ENCODE measurements around the gene PIP4K2C. TPM values are rescaled to one million over a fixed set of nuclear protein-coding genes. Genes with fewer than 3 reads are reported as not detected.

PIP4K2C gene
- total and polyA plus RNA-seq, 10 of the 15 experiments (the other 5 are each of a cell fraction or from before 2014, with no cell fraction given) = 4.8 to 25.1 (median 14.9) TPM

- POLR2A ChIA-PET = no interaction called here
- RAD21 ChIA-PET (ENCODE audit: unreplicated experiment) = no interaction called here
- Histone ChIP-seq H3K9ac (ENCODE audit: control insufficient read depth, insufficient read depth, low read length) (no peak overlapping the region), H3K27ac (ENCODE audit: control insufficient read depth, insufficient read depth) (no peak overlapping the region), H3K4me1 (ENCODE audit: control insufficient read depth, insufficient read depth, low read length) (no peaks in the 10 kb centered on the region), H4K20me1 (ENCODE audit: control insufficient read depth, insufficient read depth) (no peaks in the 10 kb centered on the region), H2AFZ (ENCODE audit: control insufficient read depth, low read depth, low read length) (no peak overlapping the region), H3K4me3 (no peak overlapping the region), H3K36me3 (ENCODE audit: control insufficient read depth in 2 of 2, insufficient read depth in 2 of 2, low read length in 1 of 2) (no peaks in the 10 kb centered on the region), H3K4me2 (ENCODE audit: control insufficient read depth, insufficient read depth) (no peak overlapping the region), H3K9me3 (replicated peaks; ENCODE audit: control insufficient read depth, insufficient read depth, low read length) (no peaks in the 10 kb centered on the region), H3K79me2 (ENCODE audit: control insufficient read depth, insufficient read depth, low read length) (no peaks in the 10 kb centered on the region), H3K27me3 (replicated peaks in 1 of 2; ENCODE audit: control insufficient read depth in 2 of 2, insufficient read depth in 2 of 2, low read length in 1 of 2) (no peaks in the 10 kb centered on the region)
- in situ Hi-C loops (cut with MboI) (no loop called here), intact Hi-C loops (cut with micrococcal nuclease; ENCODE audit: unreplicated experiment) (no loop called here)
- ATAC-seq (no peak), FAIRE-seq (no peak), DNase-seq (ENCODE audit: low read depth, low spot score) (no peak)
- CTCF ChIA-PET = interaction anchor here (4.3 kb wide), 1 partner anchor 22 kb away, joined by 19 read pairs; no protein-coding TSS in a partner anchor
- BruUV-seq (replicated peaks) = no TSS peak
- SMC1A ChIA-PET (ENCODE audit: uncharacterized antibody, unreplicated experiment) = interaction anchor here (1.0 kb wide), 1 partner anchor 8 kb away, joined by 3 read pairs; no protein-coding TSS in a partner anchor
- WGBS (ENCODE audit: insufficient coverage, insufficient replicate concordance, low lambda C conversion rate, missing lambda C conversion rate) = 34% methylated on average over 2 of the region's 2 CpGs
- TF ChIP-seq KAT2A (conservative IDR thresholded peaks at IDR 0.05; ENCODE audit: control insufficient read depth, low read depth, low read length) (no peak), E2F8 (IDR thresholded peaks at IDR 0.05; ENCODE audit: low read depth, partially characterized antibody) (no peak), SREBF2 (IDR thresholded peaks at IDR 0.05; ENCODE audit: low read length) (no peak), TBL1XR1 (IDR thresholded peaks at IDR 0.05; ENCODE audit: low read depth, low read length) (no peak), MTA3 (IDR thresholded peaks at IDR 0.05; ENCODE audit: borderline replicate concordance, low read length) (no peak), SUPT20H (IDR thresholded peaks at IDR 0.05; ENCODE audit: borderline replicate concordance, control insufficient read depth, low read depth, low read length) (no peak), RELB (IDR thresholded peaks at IDR 0.05; ENCODE audit: low read depth) (no peak)
- TF ChIP-seq, protein P1, sequence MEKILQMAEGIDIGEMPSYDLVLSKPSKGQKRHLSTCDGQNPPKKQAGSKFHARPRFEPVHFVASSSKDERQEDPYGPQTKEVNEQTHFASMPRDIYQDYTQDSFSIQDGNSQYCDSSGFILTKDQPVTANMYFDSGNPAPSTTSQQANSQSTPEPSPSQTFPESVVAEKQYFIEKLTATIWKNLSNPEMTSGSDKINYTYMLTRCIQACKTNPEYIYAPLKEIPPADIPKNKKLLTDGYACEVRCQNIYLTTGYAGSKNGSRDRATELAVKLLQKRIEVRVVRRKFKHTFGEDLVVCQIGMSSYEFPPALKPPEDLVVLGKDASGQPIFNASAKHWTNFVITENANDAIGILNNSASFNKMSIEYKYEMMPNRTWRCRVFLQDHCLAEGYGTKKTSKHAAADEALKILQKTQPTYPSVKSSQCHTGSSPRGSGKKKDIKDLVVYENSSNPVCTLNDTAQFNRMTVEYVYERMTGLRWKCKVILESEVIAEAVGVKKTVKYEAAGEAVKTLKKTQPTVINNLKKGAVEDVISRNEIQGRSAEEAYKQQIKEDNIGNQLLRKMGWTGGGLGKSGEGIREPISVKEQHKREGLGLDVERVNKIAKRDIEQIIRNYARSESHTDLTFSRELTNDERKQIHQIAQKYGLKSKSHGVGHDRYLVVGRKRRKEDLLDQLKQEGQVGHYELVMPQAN (conservative IDR thresholded peaks at IDR 0.05) = no peak
- TF ChIP-seq, protein P2, sequence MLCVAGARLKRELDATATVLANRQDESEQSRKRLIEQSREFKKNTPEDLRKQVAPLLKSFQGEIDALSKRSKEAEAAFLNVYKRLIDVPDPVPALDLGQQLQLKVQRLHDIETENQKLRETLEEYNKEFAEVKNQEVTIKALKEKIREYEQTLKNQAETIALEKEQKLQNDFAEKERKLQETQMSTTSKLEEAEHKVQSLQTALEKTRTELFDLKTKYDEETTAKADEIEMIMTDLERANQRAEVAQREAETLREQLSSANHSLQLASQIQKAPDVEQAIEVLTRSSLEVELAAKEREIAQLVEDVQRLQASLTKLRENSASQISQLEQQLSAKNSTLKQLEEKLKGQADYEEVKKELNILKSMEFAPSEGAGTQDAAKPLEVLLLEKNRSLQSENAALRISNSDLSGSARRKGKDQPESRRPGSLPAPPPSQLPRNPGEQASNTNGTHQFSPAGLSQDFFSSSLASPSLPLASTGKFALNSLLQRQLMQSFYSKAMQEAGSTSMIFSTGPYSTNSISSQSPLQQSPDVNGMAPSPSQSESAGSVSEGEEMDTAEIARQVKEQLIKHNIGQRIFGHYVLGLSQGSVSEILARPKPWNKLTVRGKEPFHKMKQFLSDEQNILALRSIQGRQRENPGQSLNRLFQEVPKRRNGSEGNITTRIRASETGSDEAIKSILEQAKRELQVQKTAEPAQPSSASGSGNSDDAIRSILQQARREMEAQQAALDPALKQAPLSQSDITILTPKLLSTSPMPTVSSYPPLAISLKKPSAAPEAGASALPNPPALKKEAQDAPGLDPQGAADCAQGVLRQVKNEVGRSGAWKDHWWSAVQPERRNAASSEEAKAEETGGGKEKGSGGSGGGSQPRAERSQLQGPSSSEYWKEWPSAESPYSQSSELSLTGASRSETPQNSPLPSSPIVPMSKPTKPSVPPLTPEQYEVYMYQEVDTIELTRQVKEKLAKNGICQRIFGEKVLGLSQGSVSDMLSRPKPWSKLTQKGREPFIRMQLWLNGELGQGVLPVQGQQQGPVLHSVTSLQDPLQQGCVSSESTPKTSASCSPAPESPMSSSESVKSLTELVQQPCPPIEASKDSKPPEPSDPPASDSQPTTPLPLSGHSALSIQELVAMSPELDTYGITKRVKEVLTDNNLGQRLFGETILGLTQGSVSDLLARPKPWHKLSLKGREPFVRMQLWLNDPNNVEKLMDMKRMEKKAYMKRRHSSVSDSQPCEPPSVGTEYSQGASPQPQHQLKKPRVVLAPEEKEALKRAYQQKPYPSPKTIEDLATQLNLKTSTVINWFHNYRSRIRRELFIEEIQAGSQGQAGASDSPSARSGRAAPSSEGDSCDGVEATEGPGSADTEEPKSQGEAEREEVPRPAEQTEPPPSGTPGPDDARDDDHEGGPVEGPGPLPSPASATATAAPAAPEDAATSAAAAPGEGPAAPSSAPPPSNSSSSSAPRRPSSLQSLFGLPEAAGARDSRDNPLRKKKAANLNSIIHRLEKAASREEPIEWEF (IDR thresholded peaks at IDR 0.05; ENCODE audit: insufficient replicate concordance, low read depth, low read length) = no peak
Measured at GRCh38 chr12:57560516-57560915, 30.5 kb upstream of the PIP4K2C start.
